ENCODE results near the gene BRPF3. TPM values are rescaled to one million over a fixed set of nuclear protein-coding genes. Genes with fewer than 3 reads are reported as not detected.

BRPF3 gene
- total RNA-seq, 1 experiment from 2014 or later: 43.4 TPM

GRCh38 chr6:36202101-36202500 is 5.6 kb downstream of the BRPF3 start:
- no peak overlapping the region for H3K14ac ChIP-seq (ENCODE audit: insufficient read depth, low read length)
- no peak overlapping the region for H4K91ac ChIP-seq (ENCODE audit: insufficient read length, low read depth, low read length)
- no peak overlapping the region for H2AK5ac ChIP-seq (ENCODE audit: insufficient read length, low read length)
- H2BK15ac ChIP-seq (ENCODE audit: low read depth, low read length): no peak overlapping the region
- no peaks in the 10 kb centered on the region for H4K20me1 ChIP-seq (ENCODE audit: control insufficient read depth, insufficient read depth, insufficient read length)
- H3K27ac ChIP-seq (ENCODE audit: insufficient read length, low read depth, low read length): no peak overlapping the region
- H3K18ac ChIP-seq (ENCODE audit: insufficient read length, low read depth, low read length): no peak overlapping the region
- H3K4ac ChIP-seq (ENCODE audit: low read depth, low read length): no peak overlapping the region
- H3K79me2 ChIP-seq (ENCODE audit: insufficient read depth, low read length): peaks cover 12% of the 10 kb centered on the region; the same call in 1 of the 2 replicates
- no CpG with 5 or more reads among the region's 4 CpGs for WGBS (ENCODE audit: extremely low coverage, insufficient read length, low lambda C conversion rate)
- no peak overlapping the region for H3K4me3 Mint-ChIP-seq
- H3T11ph ChIP-seq (ENCODE audit: low read length): no peak overlapping the region
- H4K8ac ChIP-seq (replicated peaks; ENCODE audit: insufficient read length, low read depth, low read length): no peak overlapping the region
- H4K5ac ChIP-seq (ENCODE audit: insufficient read length, low read depth, low read length): no peak overlapping the region
- H2BK20ac ChIP-seq (ENCODE audit: low read depth, low read length, poor library complexity, severe bottlenecking): no peak overlapping the region
- H3K23me2 ChIP-seq (ENCODE audit: insufficient read length, low read depth, low read length, poor library complexity, severe bottlenecking): peaks cover 4% of the 10 kb centered on the region
- no peak overlapping the region for H2BK120ac ChIP-seq (ENCODE audit: low read depth, low read length, poor library complexity, severe bottlenecking)
- H3K4me1 ChIP-seq (ENCODE audit: insufficient read depth, low read length): peaks cover 2% of the 10 kb centered on the region; the same call in 1 of the 2 replicates
- no peak overlapping the region for H3K4me2 ChIP-seq (ENCODE audit: insufficient read depth, insufficient read length, low read length)
- no peak overlapping the region for H3K27ac Mint-ChIP-seq
- peaks cover 9 to 16% of the 10 kb centered on the region in 2 experiments for H3K4me1 Mint-ChIP-seq
- no peak overlapping the region for H2BK12ac ChIP-seq (ENCODE audit: insufficient read length, low read depth, low read length)
- peaks cover 31 to 76% (median 62%) of the 10 kb centered on the region in 3 experiments; a peak in 6 of 7 replicates for H3K36me3 Mint-ChIP-seq (ENCODE audit: insufficient read depth in 1 of 3, low read depth in 3 of 3)
- no peaks in the 10 kb centered on the region for H3K9me3 ChIP-seq (ENCODE audit: control insufficient read depth, low read depth, low read length)
- no peak overlapping the region for H2AFZ ChIP-seq (ENCODE audit: low read length)
- H3K27me3 Mint-ChIP-seq (ENCODE audit: low read depth): no peaks in the 10 kb centered on the region
- H3K27me3 ChIP-seq (ENCODE audit: insufficient read depth, low read length): no peaks in the 10 kb centered on the region
- no peak for TF ChIP-seq CTCF (conservative IDR thresholded peaks at IDR 0.05)
- no peak for DNase-seq
- H3K56ac ChIP-seq (ENCODE audit: insufficient read length, low read depth, low read length): no peak overlapping the region
- H3K79me1 ChIP-seq (ENCODE audit: insufficient read depth, low read depth, low read length, poor library complexity, severe bottlenecking): peaks cover 6% of the 10 kb centered on the region
- H3K9ac ChIP-seq (ENCODE audit: extremely low read depth, insufficient read length, low read length): no peak overlapping the region
- H3K23ac ChIP-seq (ENCODE audit: insufficient read length, low read depth, low read length): no peak overlapping the region
- H2BK5ac ChIP-seq (ENCODE audit: insufficient read length, low read length): no peak overlapping the region
- H3K9me3 Mint-ChIP-seq: 0 out of 5 replicates have a peak, but pooled peaks cover 0 to 2% of the 10 kb centered on the region in 2 experiments

Data from H9 (cell line).